GM19395 (cell line): Measurements from ENCODE around the gene PDHB.
A peak's percentile ranks its signal among the peaks of the same experiment; 100 is the strongest.
"Not testable (repeated sequence)": the region's sequence is repeated elsewhere in the genome, so short reads cannot be mapped to it uniquely, and the experiment has no call there.

ENCODE experiments used
- ATAC-seq: cut with Tn5 transposase; IDR thresholded peaks from one replicate; pipeline ENCODE4 v1.9.1; 2021; ENCODE audit warnings: mild to moderate bottlenecking, moderate library complexity; ENCODE audit not compliant: unreplicated experiment

The PDHB gene

GRCh38 chr3:58440996-58441355, 7.3 kb upstream of the PDHB start:
- not testable (repeated sequence) for ATAC-seq

GRCh38 chr3:58437276-58437675, 3.6 kb upstream of the PDHB start:
- ATAC-seq = not testable (repeated sequence)

GRCh38 chr3:58434990-58435389, 1.4 kb upstream of the PDHB start:
- ATAC-seq = no peak

- no peak for ATAC-seq
Observed at GRCh38 chr3:58434511-58434910, 879 bp upstream of the PDHB start.

GRCh38 chr3:58434168-58434504, 504 bp upstream of the PDHB start:
- ATAC-seq = peak; percentile 0

- no peak for ATAC-seq
Observed at GRCh38 chr3:58432905-58433304, 727 bp downstream of the PDHB start.

- peak; percentile 50 for ATAC-seq
Observed at GRCh38 chr3:58429657-58430056, 4.0 kb downstream of the PDHB start.

- no peak for ATAC-seq
Observed at GRCh38 chr3:58427661-58428361, 5.8 kb downstream of the PDHB start.

- ATAC-seq = no peak
Observed at GRCh38 chr3:58425782-58426181, 7.8 kb downstream of the PDHB start.

- ATAC-seq = no peak
Observed at GRCh38 chr3:58424613-58425012, 9.0 kb downstream of the PDHB start.

- ATAC-seq = no peak
Observed at GRCh38 chr3:58422756-58423325, 10.8 kb downstream of the PDHB start.

GRCh38 chr3:58421004-58421403, 12.6 kb downstream of the PDHB start:
- ATAC-seq = no peak

- peak; percentile 81 for ATAC-seq
Observed at GRCh38 chr3:58419780-58420507, 13.7 kb downstream of the PDHB start.

- no peak for ATAC-seq
Observed at GRCh38 chr3:58418227-58418626, 15.4 kb downstream of the PDHB start.

- ATAC-seq = no peak
Observed at GRCh38 chr3:58417075-58417474, 16.6 kb downstream of the PDHB start.

GRCh38 chr3:58416191-58416590, 17.4 kb downstream of the PDHB start:
- no peak for ATAC-seq

GRCh38 chr3:58414538-58415197, 19.0 kb downstream of the PDHB start:
- no peak for ATAC-seq

GRCh38 chr3:58411851-58412830, 21.5 kb downstream of the PDHB start:
- ATAC-seq = no peak

GRCh38 chr3:58411036-58411435, 22.6 kb downstream of the PDHB start:
- no peak for ATAC-seq

GRCh38 chr3:58409663-58410062, 24.0 kb downstream of the PDHB start:
- no peak for ATAC-seq

GRCh38 chr3:58408906-58409305, 24.7 kb downstream of the PDHB start:
- no peak for ATAC-seq
